ENCODE data around the gene BRMS1. TPM values are rescaled to one million over a fixed set of nuclear protein-coding genes. Genes with fewer than 3 reads are reported as not detected.
A peak's percentile ranks its signal among the peaks of the same experiment; 100 is the strongest.

BRMS1 gene
- total RNA-seq, 1 experiment from 2014 or later = 85.9 TPM

DNA sequence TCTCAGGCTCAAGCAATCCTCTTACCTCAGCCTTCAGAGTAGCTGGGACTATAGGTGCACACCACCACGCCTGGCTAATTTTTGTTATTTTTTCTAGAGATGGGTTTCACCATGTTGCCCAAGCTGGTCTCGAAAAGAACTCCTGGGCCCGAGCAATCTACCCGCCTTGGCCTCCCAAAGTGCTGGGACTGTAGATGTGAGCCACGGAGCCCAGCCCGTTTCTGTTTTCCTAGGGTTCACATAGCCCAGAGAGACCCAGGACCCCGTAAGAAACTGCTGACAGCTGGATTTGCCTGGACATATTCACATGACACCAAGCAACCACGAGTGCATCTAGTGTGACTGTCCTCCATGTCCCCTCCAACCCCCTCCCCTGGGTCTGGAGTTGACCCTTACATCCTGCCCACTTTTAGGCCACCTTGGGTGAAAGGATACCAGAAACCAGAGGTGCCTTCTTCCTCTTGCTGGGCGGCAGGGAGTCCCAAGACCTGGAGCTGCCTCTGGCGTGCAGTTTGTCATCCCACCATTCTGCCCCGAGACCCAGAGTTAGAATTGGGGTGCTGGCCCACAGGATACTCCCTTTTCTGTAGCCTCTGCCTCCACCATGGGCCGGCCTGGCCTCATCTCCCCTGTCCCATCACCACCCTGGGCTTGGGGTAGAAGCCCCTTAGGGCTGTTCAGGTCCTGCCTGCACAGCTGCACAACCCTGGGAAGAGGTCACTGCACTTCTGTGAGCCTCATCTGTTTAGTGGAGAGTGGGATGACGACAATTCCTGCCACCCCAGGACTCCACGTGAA is 5.0 kb downstream of the BRMS1 start:
- in situ Hi-C loops (cut with HindIII; ENCODE audit: low pct_unique_long_range_greater_than_20kb, low sequenced_read_pairs) = no loop called here
- no peak for DNase-seq (ENCODE audit: low read depth)

- DNase-seq (ENCODE audit: low read depth) = no peak
- in situ Hi-C loops (cut with HindIII; ENCODE audit: low pct_unique_long_range_greater_than_20kb, low sequenced_read_pairs) = no loop called here
These were observed 5.7 kb downstream of the BRMS1 start for GRCh38 chr11:66339162-66339675.

DNA sequence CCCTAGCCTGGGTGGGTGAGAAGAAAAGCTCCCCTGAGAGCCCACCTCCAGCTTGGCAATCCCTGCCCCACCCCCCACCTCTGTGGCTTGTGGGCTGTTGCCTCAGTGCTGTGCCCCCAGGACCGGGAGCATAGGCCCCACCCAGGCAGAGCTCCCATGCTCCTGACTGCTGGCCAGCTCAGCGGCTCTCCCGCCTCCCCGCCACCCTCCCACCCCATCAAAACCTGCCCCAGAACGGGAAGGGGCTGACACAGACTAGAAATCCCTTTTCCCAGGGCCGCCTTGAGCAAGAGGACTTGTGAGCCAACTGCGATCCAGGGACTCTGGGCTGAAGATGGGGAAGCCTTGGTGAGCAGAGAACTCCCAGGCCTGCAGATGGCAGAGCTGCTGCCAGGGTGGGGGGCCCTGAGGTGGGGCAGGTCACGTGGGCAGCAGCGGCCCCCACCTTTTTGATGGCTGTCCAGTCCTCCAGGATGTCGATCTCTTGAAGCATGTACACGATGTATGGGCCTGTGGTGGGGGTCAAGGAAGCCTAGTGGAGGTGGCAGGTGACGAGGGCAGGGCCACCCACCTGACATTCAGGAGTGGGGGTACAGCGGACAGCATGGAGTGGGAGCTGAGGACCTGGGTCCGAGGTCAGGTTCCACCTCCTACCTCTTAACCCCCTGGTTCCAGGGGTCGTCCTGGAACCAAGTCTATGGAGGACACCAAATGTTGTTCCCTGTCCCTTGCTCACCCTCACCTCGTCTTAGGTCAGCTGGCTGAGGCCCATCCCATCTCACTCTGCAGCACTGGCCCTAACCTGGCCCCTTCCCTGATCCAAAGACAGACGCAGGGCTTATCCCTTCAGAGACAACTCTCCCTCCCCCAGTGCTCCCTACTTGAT is 6.4 kb downstream of the BRMS1 start:
- in situ Hi-C loops (cut with HindIII; ENCODE audit: low pct_unique_long_range_greater_than_20kb, low sequenced_read_pairs) = no loop called here
- DNase-seq (ENCODE audit: low read depth) = no peak

DNA sequence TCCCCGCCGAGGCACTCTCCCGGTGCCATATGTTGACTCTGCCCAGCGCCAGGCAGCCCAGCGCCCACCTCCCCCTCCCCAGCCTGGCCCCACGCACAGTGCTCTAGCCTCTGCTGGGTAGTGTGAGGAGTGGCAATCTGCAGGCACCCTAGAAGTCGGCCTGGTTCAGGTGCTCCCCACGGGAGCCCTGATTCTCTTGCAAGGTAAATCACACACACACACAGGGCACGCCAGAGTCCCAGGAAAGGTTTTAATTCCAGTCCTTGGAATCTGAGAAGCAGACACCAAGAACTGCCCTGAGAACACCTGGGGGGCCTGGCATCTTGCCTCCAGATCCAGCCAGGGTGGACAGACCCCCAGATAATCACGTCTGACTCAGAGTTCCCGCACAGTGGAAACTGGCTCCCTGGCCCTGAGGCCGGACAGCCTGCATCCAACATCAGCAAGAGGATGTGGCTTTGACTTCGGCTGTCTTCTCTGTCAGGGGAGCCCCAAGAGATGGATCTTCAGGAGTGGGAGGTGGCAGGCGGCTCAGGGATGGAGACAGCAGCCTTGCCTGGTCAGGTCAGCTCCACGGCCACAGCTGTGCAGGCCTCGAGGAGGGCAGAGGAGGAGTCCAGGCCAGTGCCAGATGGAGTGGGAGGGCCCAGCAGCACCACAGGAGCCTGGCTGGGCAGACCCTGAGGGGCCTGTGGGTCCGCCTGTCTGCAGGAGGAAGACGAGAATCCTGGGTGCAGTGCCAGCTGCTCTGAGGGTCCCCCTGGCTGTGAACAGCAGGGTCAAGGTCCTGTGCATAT is 7.6 kb downstream of the BRMS1 start:
- in situ Hi-C loops (cut with HindIII; ENCODE audit: low pct_unique_long_range_greater_than_20kb, low sequenced_read_pairs) = no loop called here
- DNase-seq (ENCODE audit: low read depth) = no peak

DNA sequence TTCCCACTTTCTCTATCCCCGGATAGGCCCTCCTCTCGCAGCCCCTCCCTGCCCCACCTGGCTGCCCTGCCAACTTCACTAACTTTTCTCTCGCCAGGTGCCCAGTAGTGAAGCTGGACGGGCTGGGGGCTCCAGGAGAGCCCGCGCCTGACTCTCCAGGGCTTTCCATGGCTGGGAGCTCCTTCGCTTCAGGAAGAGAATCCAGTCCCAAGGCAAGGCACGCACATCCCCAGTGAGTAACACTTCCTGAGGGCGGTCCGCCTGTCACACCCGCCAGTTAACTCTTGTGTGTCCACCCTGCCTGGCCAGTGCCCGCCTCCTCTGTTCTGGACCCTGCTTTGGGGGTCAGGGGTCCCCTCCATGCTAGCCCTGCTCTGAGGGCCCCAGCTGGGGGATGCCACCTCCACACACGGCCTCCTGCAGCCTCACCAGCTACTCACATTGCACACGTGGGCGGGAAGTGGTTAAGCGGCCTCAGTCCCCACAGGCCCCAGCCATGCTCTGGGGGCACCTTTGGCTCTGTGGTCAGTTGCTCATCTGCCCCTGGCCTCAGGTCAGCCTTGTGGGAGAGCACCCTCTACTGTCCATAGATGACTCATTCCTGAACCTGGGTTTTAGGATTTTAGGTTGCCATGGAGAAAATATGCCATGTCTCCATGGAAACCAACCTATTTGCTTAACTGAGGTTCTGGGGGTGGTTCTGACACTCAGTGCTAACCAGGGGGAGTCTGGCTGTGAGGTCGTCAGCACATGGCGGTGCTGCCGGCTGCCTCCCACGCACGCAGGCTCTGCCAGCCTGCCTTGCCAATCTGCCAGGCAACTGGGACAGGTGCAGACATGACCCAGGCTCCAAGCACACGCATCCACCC is 8.4 kb downstream of the BRMS1 start, which contains the start of gene RIN1:
Gene RIN1 (minus strand): TSS at position 201 of the 869 bp plus-strand sequence. CDS start 32 bp downstream, at position 169.
- DNase-seq (ENCODE audit: low read depth) = peak; percentile 97
- in situ Hi-C loops (cut with HindIII; ENCODE audit: low pct_unique_long_range_greater_than_20kb, low sequenced_read_pairs) = no loop called here

GRCh38 chr11:66335531-66336233 is 9.2 kb downstream of the BRMS1 start:
- in situ Hi-C loops (cut with HindIII; ENCODE audit: low pct_unique_long_range_greater_than_20kb, low sequenced_read_pairs) = no loop called here
- peak; percentile 44 for DNase-seq (ENCODE audit: low read depth)

DNA sequence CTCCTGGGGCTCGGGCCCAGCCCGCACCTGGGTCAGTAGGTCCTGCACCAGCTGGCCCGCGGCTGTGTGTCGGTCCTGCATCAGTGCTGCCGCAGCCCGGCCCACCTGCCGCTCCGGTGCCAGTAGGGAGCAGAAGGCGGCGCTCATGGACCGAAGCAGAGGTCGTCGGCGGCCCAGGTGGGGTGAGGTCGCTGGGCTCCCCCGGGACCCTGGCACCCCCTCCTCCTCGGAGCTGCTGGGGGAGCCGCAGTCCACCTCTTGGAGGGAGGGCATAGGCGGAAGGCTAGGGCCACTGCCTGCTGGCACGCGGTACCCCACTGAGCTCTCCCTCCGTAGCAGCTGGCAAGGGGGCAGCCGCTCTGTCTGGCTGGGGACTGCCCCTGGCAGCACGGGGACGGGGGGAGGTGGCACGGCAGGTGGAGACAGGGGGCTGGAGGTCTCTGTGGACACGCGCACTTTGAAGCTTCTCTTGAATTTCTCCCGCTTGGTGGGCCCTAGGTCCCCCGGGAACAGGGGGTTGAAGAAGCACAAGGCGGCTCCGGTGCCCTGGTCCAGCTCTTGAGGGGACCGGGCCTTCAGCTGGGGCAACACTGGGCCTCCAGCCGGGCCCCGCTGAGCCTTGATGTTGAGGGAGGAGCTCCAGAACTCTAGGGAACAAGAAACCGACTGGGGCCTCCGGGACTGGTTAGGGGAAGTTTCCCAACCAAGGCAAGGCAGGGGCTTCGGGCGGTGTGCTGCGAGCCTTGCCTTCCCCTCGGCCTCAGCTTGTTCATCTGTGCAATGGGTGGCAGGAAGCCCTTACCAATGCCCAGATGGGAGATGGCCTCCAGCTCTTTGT is 10.1 kb downstream of the BRMS1 start:
- in situ Hi-C loops (cut with HindIII; ENCODE audit: low pct_unique_long_range_greater_than_20kb, low sequenced_read_pairs) = no loop called here
- DNase-seq (ENCODE audit: low read depth) = no peak

DNA sequence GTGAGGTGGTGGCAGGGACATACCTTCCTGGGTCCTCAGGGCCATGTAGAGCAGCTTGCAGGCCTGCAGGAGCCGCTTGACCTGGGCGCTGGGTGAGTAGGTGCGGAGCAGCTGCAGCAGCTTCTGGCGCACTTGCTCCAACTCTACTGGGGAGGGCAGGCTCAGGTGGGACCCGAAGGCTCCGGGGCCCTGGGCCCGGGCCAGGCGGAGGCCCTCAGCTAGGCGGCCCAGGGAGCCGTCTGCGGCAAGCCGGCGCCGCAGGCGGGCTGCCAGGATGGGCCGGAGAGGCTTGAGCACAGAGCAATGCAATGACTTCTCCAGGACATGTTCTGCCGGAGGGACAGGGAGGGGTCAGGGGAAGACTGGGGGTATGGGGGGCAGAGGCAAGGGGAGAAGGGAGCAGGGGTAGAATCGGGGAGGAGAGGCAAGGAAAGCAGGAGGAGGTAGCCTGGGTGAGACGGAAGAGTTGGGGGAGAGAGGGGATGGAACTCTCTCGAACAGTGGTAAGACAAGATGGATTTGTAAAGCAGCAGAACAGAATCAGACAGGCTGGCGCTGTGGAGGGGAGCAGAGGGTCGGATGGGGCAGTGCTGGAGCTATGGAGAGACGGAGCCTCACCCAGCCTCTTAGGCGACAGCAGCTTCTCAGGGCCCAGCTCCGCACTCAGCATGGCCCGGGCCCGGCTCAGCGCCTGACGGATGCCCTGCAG is 10.9 kb downstream of the BRMS1 start:
- DNase-seq (ENCODE audit: low read depth) = no peak
- in situ Hi-C loops (cut with HindIII; ENCODE audit: low pct_unique_long_range_greater_than_20kb, low sequenced_read_pairs) = no loop called here

DNA sequence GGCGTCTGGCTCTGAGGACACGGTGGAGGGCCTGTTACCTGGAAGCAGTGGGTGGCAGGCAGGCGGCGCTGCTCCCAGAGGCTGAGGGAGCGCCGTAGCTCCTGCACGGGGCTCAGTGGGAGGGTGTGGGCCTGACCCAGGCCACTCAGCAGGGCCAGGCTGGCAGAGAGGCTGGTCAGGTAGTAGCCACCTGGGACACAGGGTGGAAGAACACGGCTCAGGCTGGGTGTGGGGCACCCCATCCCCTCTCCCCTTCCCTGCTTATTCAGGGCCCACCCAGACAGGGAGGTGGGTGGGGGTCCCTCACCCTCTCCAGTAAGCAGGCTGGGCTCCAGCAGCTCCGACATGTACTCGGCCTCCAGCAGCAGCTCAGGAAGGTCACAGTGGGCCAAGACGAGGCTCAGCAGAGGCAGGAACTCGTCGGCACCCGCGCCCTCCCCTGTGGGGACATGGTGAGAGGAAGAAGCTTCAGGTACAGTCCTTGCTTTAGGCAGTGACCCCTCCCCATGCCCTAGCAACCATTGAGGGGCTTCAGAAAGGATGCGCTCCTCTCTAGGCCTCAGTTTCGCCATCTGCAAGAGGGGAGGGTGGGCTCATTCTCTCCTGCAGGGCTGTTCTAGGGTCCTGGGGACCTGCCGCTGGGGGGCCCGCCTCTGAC is 11.6 kb downstream of the BRMS1 start:
- no peak for DNase-seq (ENCODE audit: low read depth)
- in situ Hi-C loops (cut with HindIII; ENCODE audit: low pct_unique_long_range_greater_than_20kb, low sequenced_read_pairs) = no loop called here

DNA sequence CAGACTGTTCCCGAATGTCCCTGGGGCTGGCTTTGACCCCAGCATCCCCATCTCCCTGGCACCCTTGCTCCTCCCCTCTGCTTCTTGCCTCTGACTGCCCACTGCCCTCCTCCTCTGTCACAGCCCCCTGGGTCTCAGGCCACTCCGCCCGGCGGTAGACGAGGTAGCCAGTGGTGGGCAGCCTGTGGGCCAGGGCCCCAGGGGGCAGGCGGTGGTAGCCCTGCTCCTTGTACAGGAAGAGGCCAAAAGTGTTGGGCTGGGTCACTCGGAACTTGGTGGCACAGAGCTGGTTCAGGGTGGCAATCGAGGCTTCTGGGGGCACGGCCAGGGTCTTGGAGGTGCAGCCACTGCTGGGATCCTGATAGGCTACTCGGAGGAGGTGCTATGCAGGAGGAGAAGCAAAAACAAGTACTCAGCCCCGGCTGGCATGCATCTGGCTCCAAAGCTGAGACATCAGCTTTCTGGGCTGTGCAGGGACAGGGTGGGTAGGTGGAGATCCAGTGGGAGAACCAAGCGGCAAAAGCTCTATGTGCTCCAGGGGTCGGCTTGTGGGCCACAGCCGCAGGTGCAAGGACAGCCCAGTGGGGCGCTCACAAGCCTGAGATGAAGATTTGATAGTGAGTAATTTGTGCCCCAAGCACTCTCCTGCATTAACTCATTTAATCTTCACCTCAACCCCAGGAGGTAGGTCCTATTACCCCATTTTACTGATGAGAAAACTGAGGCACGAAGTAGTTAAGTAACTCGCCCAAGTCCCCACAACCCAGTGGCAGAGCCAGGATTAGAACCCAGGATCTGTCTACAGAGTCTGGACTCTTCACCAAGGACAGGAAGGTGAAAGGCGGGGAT is 12.3 kb downstream of the BRMS1 start:
- in situ Hi-C loops (cut with HindIII; ENCODE audit: low pct_unique_long_range_greater_than_20kb, low sequenced_read_pairs) = no loop called here
- no peak for DNase-seq (ENCODE audit: low read depth)

DNA sequence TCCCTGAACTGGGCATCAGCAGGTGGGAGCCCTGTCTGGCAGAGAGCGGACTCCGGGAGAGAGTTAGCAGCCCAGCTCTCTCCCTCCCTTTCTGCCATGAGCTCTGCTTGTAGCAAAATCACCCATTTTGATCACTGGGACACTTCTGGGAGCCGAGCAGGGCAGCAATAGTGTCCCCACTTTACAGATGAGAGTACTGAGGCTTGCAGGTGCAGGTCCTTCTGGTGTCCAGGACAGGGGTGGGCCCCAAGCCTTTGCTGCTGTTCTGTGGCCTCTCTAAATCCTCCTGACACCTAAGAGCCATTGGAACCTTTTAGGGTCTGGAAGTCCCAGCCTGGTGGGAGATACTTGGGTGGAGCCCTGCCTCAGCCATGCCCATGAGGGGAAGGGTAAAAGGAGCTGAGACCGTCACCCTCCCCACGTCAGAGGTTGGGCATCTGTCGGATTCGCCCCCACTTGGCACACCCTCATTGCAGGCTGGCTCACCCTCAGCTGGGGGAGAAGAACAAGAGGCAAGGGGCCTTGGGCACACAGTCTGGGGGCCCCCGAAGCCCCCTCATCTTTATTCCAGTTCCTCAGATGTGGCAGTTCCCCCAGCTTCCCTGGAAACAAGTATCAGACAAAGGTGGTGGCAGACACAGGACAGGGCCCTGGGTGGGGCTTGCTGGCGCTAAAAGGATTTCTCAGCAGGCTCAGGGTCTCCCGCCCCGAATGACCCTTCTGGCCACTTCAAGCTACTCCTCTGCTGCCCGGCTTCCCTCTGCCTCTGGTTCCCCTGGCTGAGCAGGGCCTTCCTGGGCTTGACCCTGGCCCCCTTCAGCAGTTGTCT is 13.1 kb downstream of the BRMS1 start:
- in situ Hi-C loops (cut with HindIII; ENCODE audit: low pct_unique_long_range_greater_than_20kb, low sequenced_read_pairs) = no loop called here
- DNase-seq (ENCODE audit: low read depth) = no peak

GRCh38 chr11:66330931-66331330 is 14.0 kb downstream of the BRMS1 start:
- in situ Hi-C loops (cut with HindIII; ENCODE audit: low pct_unique_long_range_greater_than_20kb, low sequenced_read_pairs) = no loop called here
- no peak for DNase-seq (ENCODE audit: low read depth)

- DNase-seq (ENCODE audit: low read depth) = no peak
- in situ Hi-C loops (cut with HindIII; ENCODE audit: low pct_unique_long_range_greater_than_20kb, low sequenced_read_pairs) = no loop called here
These were observed 15.7 kb downstream of the BRMS1 start for GRCh38 chr11:66329165-66329673.
